Activated B cell treated with CpG ODN at 0.5 μM for 24 hours (primary cell): ENCODE results near the gene DPEP3. TPM values are rescaled to one million over a fixed set of nuclear protein-coding genes. Genes with fewer than 3 reads are reported as not detected.

Source experiments
- ATAC-seq: fragments of 200-7000 bp; cut with Tn5 transposase; one replicate; pipeline ENCODE4 v1.10.0; 2021; ENCODE audit warnings: low read depth, mild to moderate bottlenecking, moderate library complexity
- CTCF ChIA-PET: fragments of 350-600 bp; sonication (Branson Sonifier 250); formaldehyde crosslinking; loops from one replicate; lab custom pipeline; 2021; ENCODE audit warnings: antibody characterized with exemption; lab: Charles Lee
- POLR2A ChIA-PET: fragments of 350-600 bp; sonication (Branson Sonifier 250); formaldehyde crosslinking; loops from one replicate; lab custom pipeline; 2021; ENCODE audit warnings: antibody characterized with exemption; lab: Charles Lee
- DNase-seq: peaks from one replicate; pipeline ENCODE4 v3.0.0; 2022
- H3K27ac Mint-ChIP-seq: one replicate; pipeline ENCODE4 v1.8.0; 2020; ENCODE audit warnings: mixed read lengths
- H3K27me3 Mint-ChIP-seq: one replicate; pipeline ENCODE4 v1.8.0; 2021; ENCODE audit warnings: mixed read lengths
- H3K36me3 Mint-ChIP-seq: one replicate; pipeline ENCODE4 v1.8.0; 2021; ENCODE audit warnings: low read depth, mixed read lengths
- H3K4me1 Mint-ChIP-seq: one replicate; pipeline ENCODE4 v1.8.0; 2021; ENCODE audit warnings: mixed read lengths
- H3K4me3 Mint-ChIP-seq: one replicate; pipeline ENCODE4 v1.8.0; 2020; ENCODE audit warnings: mild to moderate bottlenecking, mixed read lengths
- H3K9me3 Mint-ChIP-seq: one replicate; pipeline ENCODE4 v1.8.0; 2020; ENCODE audit warnings: mixed read lengths
- intact Hi-C: fragments of 100-400 bp; cut with micrococcal nuclease; formaldehyde crosslinking; loops from one replicate; pipeline ENCODE4 v1.15.1; 2024
- total RNA-seq: library from RNA; stranded (reverse); gene quantifications from 2 replicates; pipeline ENCODE4 v1.2.3, GENCODE V29; 2022
- TF ChIP-seq, protein P1 (sequence below): fragments of 200-600 bp; IDR thresholded peaks from one replicate; pipeline ENCODE4 v1.8.0; 2022; ENCODE audit warnings: antibody characterized with exemption, mild to moderate bottlenecking

DPEP3 gene
- total RNA-seq, 1 donor from 2014 or later: 0.38 TPM

- H3K4me1 Mint-ChIP-seq: peaks cover 78% of the 10 kb centered on the region
- H3K36me3 Mint-ChIP-seq: peaks cover 9% of the 10 kb centered on the region
- no peaks in the 10 kb centered on the region for H3K9me3 Mint-ChIP-seq
- peak; percentile 88 for DNase-seq
- TF ChIP-seq, protein P1, sequence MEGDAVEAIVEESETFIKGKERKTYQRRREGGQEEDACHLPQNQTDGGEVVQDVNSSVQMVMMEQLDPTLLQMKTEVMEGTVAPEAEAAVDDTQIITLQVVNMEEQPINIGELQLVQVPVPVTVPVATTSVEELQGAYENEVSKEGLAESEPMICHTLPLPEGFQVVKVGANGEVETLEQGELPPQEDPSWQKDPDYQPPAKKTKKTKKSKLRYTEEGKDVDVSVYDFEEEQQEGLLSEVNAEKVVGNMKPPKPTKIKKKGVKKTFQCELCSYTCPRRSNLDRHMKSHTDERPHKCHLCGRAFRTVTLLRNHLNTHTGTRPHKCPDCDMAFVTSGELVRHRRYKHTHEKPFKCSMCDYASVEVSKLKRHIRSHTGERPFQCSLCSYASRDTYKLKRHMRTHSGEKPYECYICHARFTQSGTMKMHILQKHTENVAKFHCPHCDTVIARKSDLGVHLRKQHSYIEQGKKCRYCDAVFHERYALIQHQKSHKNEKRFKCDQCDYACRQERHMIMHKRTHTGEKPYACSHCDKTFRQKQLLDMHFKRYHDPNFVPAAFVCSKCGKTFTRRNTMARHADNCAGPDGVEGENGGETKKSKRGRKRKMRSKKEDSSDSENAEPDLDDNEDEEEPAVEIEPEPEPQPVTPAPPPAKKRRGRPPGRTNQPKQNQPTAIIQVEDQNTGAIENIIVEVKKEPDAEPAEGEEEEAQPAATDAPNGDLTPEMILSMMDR: peak; percentile 47
- H3K4me3 Mint-ChIP-seq: peak overlapping the region; percentile 77
- POLR2A ChIA-PET: interaction anchor here (0.6 to 4.6 kb wide), 9 partner anchors 10 to 81 kb away, joined by 3 to 28 read pairs (median 4); partner anchors contain the start of genes DDX28, DUS2, PSMB10 and SLC12A4
- peak overlapping the region; percentile 98 for H3K27ac Mint-ChIP-seq
- peak; percentile 77 for ATAC-seq
- H3K27me3 Mint-ChIP-seq: no peaks in the 10 kb centered on the region
- intact Hi-C loops: loop anchor here (1.0 to 10.0 kb wide), 10 partner anchors 8 to 469 kb away; partner anchors contain the start of genes C16orf86, DDX28, DUS2 and ENKD1
- CTCF ChIA-PET: interaction anchor here (0.8 to 2.0 kb wide), 7 partner anchors 9 to 51 kb away, joined by 3 to 17 read pairs (median 5); partner anchors contain the start of genes DDX28 and DUS2
Observed at GRCh38 chr16:67993207-67994039, 13.1 kb upstream of the DPEP3 start.

GRCh38 chr16:67992661-67993206 lies 12.4 kb upstream of the DPEP3 start:
- no peak for DNase-seq
- Mint-ChIP-seq H3K4me1 (peaks cover 80% of the 10 kb centered on the region), H3K9me3 (no peaks in the 10 kb centered on the region), H3K4me3 (peak overlapping the region; percentile 32), H3K36me3 (peaks cover 9% of the 10 kb centered on the region), H3K27me3 (no peaks in the 10 kb centered on the region), H3K27ac (peak overlapping the region; percentile 77)
- intact Hi-C loops: loop anchor here (1.0 to 10.0 kb wide), 10 partner anchors 7 to 468 kb away; partner anchors contain the start of genes C16orf86, DDX28, DUS2 and ENKD1
- ChIA-PET CTCF (interaction anchor here (1.1 to 3.7 kb wide), 3 partner anchors 13 to 109 kb away, joined by 3 to 28 read pairs (median 4); no protein-coding TSS in a partner anchor), POLR2A (interaction anchor here (0.6 to 4.1 kb wide), 8 partner anchors 13 to 92 kb away, joined by 3 to 26 read pairs (median 8); partner anchors contain the start of genes DDX28, DUS2 and PSMB10)
- TF ChIP-seq, protein P1: no peak
- no peak for ATAC-seq

DNA sequence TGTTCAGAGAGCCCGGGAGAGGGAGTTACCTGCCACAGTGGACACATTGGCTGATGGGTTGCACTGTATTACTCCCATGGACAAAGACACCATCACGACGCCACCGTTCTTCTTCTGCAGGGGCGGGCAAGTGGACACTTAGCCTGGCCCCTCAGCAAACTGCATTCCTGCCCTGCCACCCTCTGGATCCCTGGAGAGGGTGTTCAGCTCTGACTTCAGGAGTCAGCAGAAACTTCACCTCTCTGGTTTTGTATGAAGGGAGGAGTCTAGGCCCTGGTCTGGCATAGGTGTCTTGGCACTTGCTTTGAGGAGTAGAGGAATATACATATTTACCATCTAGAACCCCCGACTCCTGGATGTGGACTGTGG lies 9.7 kb upstream of the DPEP3 start:
- ATAC-seq: no peak
- Mint-ChIP-seq H3K4me3 (no peak overlapping the region), H3K4me1 (peaks cover 76% of the 10 kb centered on the region), H3K27ac (peak overlapping the region; percentile 73), H3K36me3 (peaks cover 8% of the 10 kb centered on the region), H3K27me3 (no peaks in the 10 kb centered on the region), H3K9me3 (no peaks in the 10 kb centered on the region)
- CTCF ChIA-PET: interaction anchor here (0.9 to 3.7 kb wide), 4 partner anchors 48 to 173 kb away, joined by 3 to 28 read pairs (median 4); no protein-coding TSS in a partner anchor
- intact Hi-C loops: loop anchor here (5.0 to 10.0 kb wide), 2 partner anchors 323 to 465 kb away; partner anchors contain the start of genes C16orf86, ENKD1 and RIPOR1
- DNase-seq: no peak
- TF ChIP-seq, protein P1: no peak
- POLR2A ChIA-PET: interaction anchor here (0.5 to 2.9 kb wide), 5 partner anchors 9 to 199 kb away, joined by 3 to 10 read pairs (median 3); partner anchors contain the start of genes DDX28, DPEP2, DUS2 and NFATC3

- no peak overlapping the region for H3K4me3 Mint-ChIP-seq
- peak overlapping the region; percentile 73 for H3K27ac Mint-ChIP-seq
- no peak for DNase-seq
- peaks cover 8% of the 10 kb centered on the region for H3K36me3 Mint-ChIP-seq
- CTCF ChIA-PET: interaction anchor here (1.3 to 3.7 kb wide), 3 partner anchors 48 to 172 kb away, joined by 3 to 28 read pairs (median 4); no protein-coding TSS in a partner anchor
- H3K9me3 Mint-ChIP-seq: no peaks in the 10 kb centered on the region
- POLR2A ChIA-PET: interaction anchor here (0.5 to 1.3 kb wide), 10 partner anchors 10 to 765 kb away, joined by 3 to 8 read pairs (median 3); partner anchors contain the start of genes DDX28, DPEP2, DUS2 and NFATC3
- H3K27me3 Mint-ChIP-seq: no peaks in the 10 kb centered on the region
- peak; percentile 10 for ATAC-seq
- intact Hi-C loops: loop anchor here (5.0 to 10.0 kb wide), 2 partner anchors 322 to 465 kb away; partner anchors contain the start of genes C16orf86, ENKD1 and RIPOR1
- TF ChIP-seq, protein P1: no peak
- peaks cover 76% of the 10 kb centered on the region for H3K4me1 Mint-ChIP-seq
Observed at GRCh38 chr16:67989322-67990017, 9.2 kb upstream of the DPEP3 start.
